HG03108 (cell line): Measurements from ENCODE around the gene SLC36A1.

Experiments
- ATAC-seq: cut with Tn5 transposase; IDR thresholded peaks from one replicate; pipeline ENCODE4 v1.9.1; 2021; ENCODE audit warnings: moderate library complexity; ENCODE audit not compliant: unreplicated experiment

SLC36A1 gene

DNA sequence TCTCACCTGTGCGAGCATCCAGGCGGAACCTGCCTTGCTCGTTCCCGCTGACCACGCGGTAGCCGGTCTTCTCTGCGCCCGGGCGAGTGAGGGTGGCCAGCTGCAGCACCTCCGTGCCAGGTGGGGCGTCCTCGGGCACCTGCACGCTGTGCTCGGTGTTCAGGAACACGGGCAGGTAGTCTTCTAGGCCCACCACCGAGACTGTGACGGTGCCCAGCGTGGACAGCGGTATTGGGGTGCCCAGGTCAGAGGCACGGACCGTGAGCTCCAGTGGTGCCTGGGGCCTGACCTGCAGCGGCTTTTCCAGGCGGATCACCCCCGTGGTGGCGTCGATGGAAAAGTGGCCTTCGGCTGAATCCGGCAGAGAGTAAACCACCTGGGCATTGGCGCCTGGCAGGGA lies 84.2 kb downstream of the SLC36A1 start:
- no peak for ATAC-seq

DNA sequence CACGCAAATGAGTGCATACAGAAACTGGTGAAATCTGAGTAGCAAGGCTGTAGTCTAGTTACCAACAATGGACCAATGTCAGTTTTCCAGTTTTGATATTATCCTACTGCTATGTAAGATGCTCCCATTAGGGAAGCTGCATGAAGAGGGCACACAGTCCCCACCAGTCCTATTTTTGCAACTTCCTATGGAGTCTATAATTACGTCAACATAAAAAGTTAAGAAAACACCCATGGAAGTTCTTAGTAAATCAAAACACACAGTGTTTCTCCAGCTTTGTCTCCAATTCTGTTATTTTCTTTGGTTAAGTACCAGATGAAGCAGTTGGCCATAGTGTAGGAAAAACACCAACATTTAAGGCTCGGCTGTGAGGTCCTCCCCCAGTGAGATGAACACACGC lies 85.0 kb downstream of the SLC36A1 start:
- ATAC-seq = no peak

DNA sequence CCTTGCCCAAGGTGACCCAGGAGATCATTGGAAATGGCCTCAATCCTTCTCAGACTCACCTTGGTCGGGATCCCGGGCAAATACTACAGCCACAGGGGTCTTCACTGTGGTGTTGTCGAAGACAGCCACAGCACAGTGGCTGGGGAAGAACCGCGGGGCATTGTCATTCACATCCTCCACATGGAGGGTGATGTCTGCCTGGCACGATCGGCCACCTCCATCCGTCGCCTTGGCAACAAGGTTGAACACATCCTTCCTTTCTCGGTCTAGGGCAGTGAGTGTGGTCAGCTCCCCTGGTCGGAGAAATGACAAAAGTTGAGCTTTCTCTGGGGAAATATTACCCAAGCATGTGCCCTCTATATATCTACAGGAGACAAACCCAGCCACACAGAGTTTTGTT lies 86.9 kb downstream of the SLC36A1 start:
- ATAC-seq = no peak

DNA sequence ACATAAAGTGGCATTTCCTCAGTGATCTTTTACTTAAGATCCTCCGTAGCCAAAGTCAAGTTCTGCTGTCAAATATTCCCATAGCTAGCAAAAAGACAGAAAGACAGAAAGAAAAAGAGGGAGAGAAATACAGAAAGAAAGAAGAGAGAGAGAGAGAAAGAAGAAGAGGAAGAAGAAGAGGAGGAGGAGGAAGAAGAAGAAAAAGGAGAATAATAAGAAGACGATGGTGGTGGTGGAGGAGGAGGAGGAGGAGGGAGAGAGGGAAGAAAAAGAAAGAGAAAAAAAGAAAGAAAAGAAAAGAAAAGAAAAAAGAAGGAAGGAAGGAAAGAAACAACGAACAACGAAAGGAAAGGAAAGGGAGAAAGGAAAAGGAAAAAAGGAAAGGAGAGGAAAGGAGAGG lies 89.6 kb downstream of the SLC36A1 start:
- no peak for ATAC-seq

DNA sequence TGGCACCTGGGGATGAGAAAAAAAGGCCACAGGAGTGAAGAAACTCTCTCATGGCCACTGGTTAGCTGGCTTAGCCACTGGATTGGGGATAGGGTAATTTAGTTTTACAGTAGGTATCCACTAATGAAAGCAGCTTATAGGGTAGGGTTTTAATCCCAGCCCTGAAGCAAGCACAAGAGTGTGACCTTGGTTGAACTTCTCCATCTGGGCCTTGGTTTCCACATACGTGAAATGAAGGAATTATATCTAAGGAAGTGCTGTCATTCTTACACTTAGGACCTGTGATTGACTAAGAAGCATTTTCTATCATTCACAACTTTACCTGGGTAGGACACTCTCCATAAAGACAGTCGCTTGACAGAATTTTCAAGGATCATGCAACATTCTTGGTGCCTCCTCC lies 94.2 kb downstream of the SLC36A1 start:
- ATAC-seq = no peak
